KBM-7 (cell line): Measurements from ENCODE around the gene MRPS2.
"Not testable (repeated sequence)": the region's sequence is repeated elsewhere in the genome, so short reads cannot be mapped to it uniquely, and the experiment has no call there.

Experiments
- DNase-seq: peaks from one replicate; pipeline ENCODE4 v3.0.0-alpha.2; 2015
- in situ Hi-C: fragments of 300-500 bp; cut with MboI; formaldehyde crosslinking; loops from 2 replicates; pipeline ENCODE4 v1.14.3; 2020; ENCODE audit warnings: low sequenced_read_pairs, low pct_unique_long_range_greater_than_20kb, mixed read lengths

The MRPS2 gene

GRCh38 chr9:135525241-135526088, 25.0 kb downstream of the MRPS2 start:
- in situ Hi-C loops: no loop called here
- DNase-seq: no peak

- no peak for DNase-seq
- in situ Hi-C loops: no loop called here
Measured at GRCh38 chr9:135526089-135526729, 25.7 kb downstream of the MRPS2 start.

- in situ Hi-C loops: no loop called here
- DNase-seq: no peak
Measured at GRCh38 chr9:135526730-135527571, 26.5 kb downstream of the MRPS2 start.

- in situ Hi-C loops, DNase-seq: not testable (repeated sequence)
Measured at GRCh38 chr9:135528842-135529435, 28.5 kb downstream of the MRPS2 start.

GRCh38 chr9:135530146-135530545, 29.7 kb downstream of the MRPS2 start:
- in situ Hi-C loops: no loop called here
- DNase-seq: no peak

- DNase-seq: no peak
- in situ Hi-C loops: no loop called here
Measured at GRCh38 chr9:135531096-135531495, 30.6 kb downstream of the MRPS2 start.

- in situ Hi-C loops: no loop called here
- DNase-seq: no peak
Measured at GRCh38 chr9:135533113-135533512, 32.6 kb downstream of the MRPS2 start.

- in situ Hi-C loops: no loop called here
Measured at GRCh38 chr9:135533674-135534073, 33.2 kb downstream of the MRPS2 start.

GRCh38 chr9:135534192-135534711, 33.8 kb downstream of the MRPS2 start:
- in situ Hi-C loops, DNase-seq: not testable (repeated sequence)

More at GRCh38 chr9:135533674-135534073, 33.2 kb downstream of the MRPS2 start:
- no peak for DNase-seq

GRCh38 chr9:135534826-135535225, 34.3 kb downstream of the MRPS2 start:
- DNase-seq, in situ Hi-C loops: not testable (repeated sequence)

- DNase-seq, in situ Hi-C loops: not testable (repeated sequence)
Measured at GRCh38 chr9:135535631-135536030, 35.1 kb downstream of the MRPS2 start.

- in situ Hi-C loops: no loop called here
Measured at GRCh38 chr9:135536216-135536615, 35.7 kb downstream of the MRPS2 start.

GRCh38 chr9:135543262-135543894, 42.9 kb downstream of the MRPS2 start:
- DNase-seq, in situ Hi-C loops: not testable (repeated sequence)

More at GRCh38 chr9:135536216-135536615, 35.7 kb downstream of the MRPS2 start:
- DNase-seq: no peak

- no peak for DNase-seq
- in situ Hi-C loops: no loop called here
Measured at GRCh38 chr9:135544981-135545635, 44.6 kb downstream of the MRPS2 start.

- in situ Hi-C loops, DNase-seq: not testable (repeated sequence)
Measured at GRCh38 chr9:135545646-135546176, 45.2 kb downstream of the MRPS2 start, which contains the start of gene OBP2A. OBP2A (plus strand) TSS chr9:135546126; CDS start chr9:135546181, 55 bp downstream.

- in situ Hi-C loops, DNase-seq: not testable (repeated sequence)
Measured at GRCh38 chr9:135546792-135547617, 46.5 kb downstream of the MRPS2 start.
